ENCODE measurements around the gene ELP2. TPM values are rescaled to one million over a fixed set of nuclear protein-coding genes. Genes with fewer than 3 reads are reported as not detected.

Gene ELP2
- total RNA-seq, 1 experiment from 2014 or later: 137 TPM

DNA sequence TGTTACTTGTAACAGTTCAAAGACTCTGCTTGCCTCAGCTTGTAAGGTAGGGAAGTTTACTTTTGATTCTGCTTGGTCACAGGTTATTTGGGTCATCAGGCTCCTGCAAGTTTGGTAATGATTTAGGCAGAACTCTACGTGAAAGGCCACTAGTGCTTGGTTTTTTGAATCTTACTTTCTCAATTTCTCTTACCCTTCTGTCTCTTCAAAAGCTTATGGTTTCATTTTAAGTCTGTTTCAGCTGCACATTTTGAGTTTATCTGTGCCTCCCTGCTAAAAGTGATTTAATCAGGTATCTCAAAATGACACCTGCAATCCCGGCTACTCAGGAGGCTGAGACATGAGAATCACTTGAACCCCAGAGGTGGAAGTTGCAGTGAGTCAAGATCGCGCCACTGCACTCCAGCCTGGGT is 31.3 kb downstream of the ELP2 start:
- H4K5ac ChIP-seq (ENCODE audit: insufficient read length, low read depth, low read length): no peak overlapping the region
- H2BK12ac ChIP-seq (ENCODE audit: insufficient read length, low read depth, low read length): no peak overlapping the region
- H3K4me3 Mint-ChIP-seq: no peak overlapping the region
- H2BK5ac ChIP-seq (ENCODE audit: insufficient read length, low read length): no peak overlapping the region
- no peak overlapping the region for H2AFZ ChIP-seq (ENCODE audit: low read length)
- no peak overlapping the region for H2AK5ac ChIP-seq (ENCODE audit: insufficient read length, low read length)
- H3K18ac ChIP-seq (ENCODE audit: insufficient read length, low read depth, low read length): no peak overlapping the region
- H3K9me3 Mint-ChIP-seq: no peaks in the 10 kb centered on the region
- no peak overlapping the region for H3K14ac ChIP-seq (ENCODE audit: insufficient read depth, low read length)
- no peaks in the 10 kb centered on the region for H3K79me1 ChIP-seq (ENCODE audit: insufficient read depth, low read depth, low read length, poor library complexity, severe bottlenecking)
- no peak overlapping the region for H4K8ac ChIP-seq (replicated peaks; ENCODE audit: insufficient read length, low read depth, low read length)
- no peak overlapping the region for H2BK15ac ChIP-seq (ENCODE audit: low read depth, low read length)
- H4K91ac ChIP-seq (ENCODE audit: insufficient read length, low read depth, low read length): no peak overlapping the region
- H3K23me2 ChIP-seq (ENCODE audit: insufficient read length, low read depth, low read length, poor library complexity, severe bottlenecking): no peaks in the 10 kb centered on the region
- no peak overlapping the region for H3K27ac ChIP-seq (ENCODE audit: insufficient read length, low read depth, low read length)
- H3K4me1 ChIP-seq (ENCODE audit: insufficient read depth, low read length): no peaks in the 10 kb centered on the region
- TF ChIP-seq, protein P1, sequence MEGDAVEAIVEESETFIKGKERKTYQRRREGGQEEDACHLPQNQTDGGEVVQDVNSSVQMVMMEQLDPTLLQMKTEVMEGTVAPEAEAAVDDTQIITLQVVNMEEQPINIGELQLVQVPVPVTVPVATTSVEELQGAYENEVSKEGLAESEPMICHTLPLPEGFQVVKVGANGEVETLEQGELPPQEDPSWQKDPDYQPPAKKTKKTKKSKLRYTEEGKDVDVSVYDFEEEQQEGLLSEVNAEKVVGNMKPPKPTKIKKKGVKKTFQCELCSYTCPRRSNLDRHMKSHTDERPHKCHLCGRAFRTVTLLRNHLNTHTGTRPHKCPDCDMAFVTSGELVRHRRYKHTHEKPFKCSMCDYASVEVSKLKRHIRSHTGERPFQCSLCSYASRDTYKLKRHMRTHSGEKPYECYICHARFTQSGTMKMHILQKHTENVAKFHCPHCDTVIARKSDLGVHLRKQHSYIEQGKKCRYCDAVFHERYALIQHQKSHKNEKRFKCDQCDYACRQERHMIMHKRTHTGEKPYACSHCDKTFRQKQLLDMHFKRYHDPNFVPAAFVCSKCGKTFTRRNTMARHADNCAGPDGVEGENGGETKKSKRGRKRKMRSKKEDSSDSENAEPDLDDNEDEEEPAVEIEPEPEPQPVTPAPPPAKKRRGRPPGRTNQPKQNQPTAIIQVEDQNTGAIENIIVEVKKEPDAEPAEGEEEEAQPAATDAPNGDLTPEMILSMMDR (conservative IDR thresholded peaks at IDR 0.05): no peak
- peak overlapping the region in 1 of 3 experiments; percentile 22; a peak in 1 of 7 replicates for H3K27ac Mint-ChIP-seq
- H3K56ac ChIP-seq (ENCODE audit: insufficient read length, low read depth, low read length): no peak overlapping the region
- peaks cover 35 to 90% (median 89%) of the 10 kb centered on the region in 3 experiments; a peak in 6 of 7 replicates for H3K36me3 Mint-ChIP-seq (ENCODE audit: insufficient read depth in 1 of 3, low read depth in 3 of 3)
- H3K9me3 ChIP-seq (ENCODE audit: control insufficient read depth, low read depth, low read length): no peaks in the 10 kb centered on the region
- no peak for DNase-seq
- no peaks in the 10 kb centered on the region for H3K27me3 ChIP-seq (ENCODE audit: insufficient read depth, low read length)
- no peak overlapping the region for H3T11ph ChIP-seq (ENCODE audit: low read length)
- no peaks in the 10 kb centered on the region for H4K20me1 ChIP-seq (ENCODE audit: control insufficient read depth, insufficient read depth, insufficient read length)
- no peaks in the 10 kb centered on the region for H3K27me3 Mint-ChIP-seq (ENCODE audit: low read depth)
- H3K79me2 ChIP-seq (ENCODE audit: insufficient read depth, low read length): no peaks in the 10 kb centered on the region
- H3K4ac ChIP-seq (ENCODE audit: low read depth, low read length): no peak overlapping the region
- H3K4me1 Mint-ChIP-seq: no peaks in the 10 kb centered on the region
- no peak overlapping the region for H2BK20ac ChIP-seq (ENCODE audit: low read depth, low read length, poor library complexity, severe bottlenecking)
- no peak overlapping the region for H3K4me2 ChIP-seq (ENCODE audit: insufficient read depth, insufficient read length, low read length)
- H3K9ac ChIP-seq (ENCODE audit: extremely low read depth, insufficient read length, low read length): no peak overlapping the region
- no peak overlapping the region for H3K23ac ChIP-seq (ENCODE audit: insufficient read length, low read depth, low read length)
- no CpG with 5 or more reads among the region's 4 CpGs for WGBS (ENCODE audit: extremely low coverage, insufficient read length, low lambda C conversion rate)
- H2BK120ac ChIP-seq (ENCODE audit: low read depth, low read length, poor library complexity, severe bottlenecking): no peak overlapping the region
